ENCODE results near the gene CNOT9.

Gene CNOT9

GRCh38 chr2:218642786-218643185 lies 74.1 kb downstream of the CNOT9 start:
- Histone ChIP-seq H3K27me3 (no peaks in the 10 kb centered on the region), H3K9me3 (no peaks in the 10 kb centered on the region), H3K4me3 (ENCODE audit: low read depth in 1 of 2, low read length in 1 of 2) (no peak overlapping the region), H3K36me3 (peaks cover 90% of the 10 kb centered on the region), H3K27ac (no peak overlapping the region), H3K4me1 (ENCODE audit: control insufficient read depth in 1 of 2, insufficient read depth in 1 of 2, low read depth in 1 of 2, low read length in 1 of 2) (no peaks in the 10 kb centered on the region)
- no peak for TF ChIP-seq CTCF (IDR thresholded peaks at IDR 0.05)

GRCh38 chr2:218643751-218644310 lies 75.2 kb downstream of the CNOT9 start:
- no peak for TF ChIP-seq CTCF (IDR thresholded peaks at IDR 0.05)
- no peak overlapping the region for H3K27ac ChIP-seq
- no peaks in the 10 kb centered on the region for H3K4me1 ChIP-seq (ENCODE audit: control insufficient read depth in 1 of 2, insufficient read depth in 1 of 2, low read depth in 1 of 2, low read length in 1 of 2)
- H3K9me3 ChIP-seq = no peaks in the 10 kb centered on the region
- H3K4me3 ChIP-seq (ENCODE audit: low read depth in 1 of 2, low read length in 1 of 2) = no peak overlapping the region
- peaks cover 90% of the 10 kb centered on the region for H3K36me3 ChIP-seq
- no peaks in the 10 kb centered on the region for H3K27me3 ChIP-seq

- TF ChIP-seq CTCF (IDR thresholded peaks at IDR 0.05) = no peak
- Histone ChIP-seq H3K27me3 (no peaks in the 10 kb centered on the region), H3K27ac (no peak overlapping the region), H3K4me3 (ENCODE audit: low read depth in 1 of 2, low read length in 1 of 2) (no peak overlapping the region), H3K9me3 (no peaks in the 10 kb centered on the region), H3K36me3 (peaks cover 90% of the 10 kb centered on the region), H3K4me1 (ENCODE audit: control insufficient read depth in 1 of 2, insufficient read depth in 1 of 2, low read depth in 1 of 2, low read length in 1 of 2) (no peaks in the 10 kb centered on the region)
These were observed 76.1 kb downstream of the CNOT9 start for GRCh38 chr2:218644721-218645120.

- Histone ChIP-seq H3K27me3 (no peaks in the 10 kb centered on the region), H3K36me3 (peaks cover 92% of the 10 kb centered on the region), H3K4me3 (ENCODE audit: low read depth in 1 of 2, low read length in 1 of 2) (no peak overlapping the region), H3K9me3 (no peaks in the 10 kb centered on the region), H3K27ac (no peak overlapping the region), H3K4me1 (ENCODE audit: control insufficient read depth in 1 of 2, insufficient read depth in 1 of 2, low read depth in 1 of 2, low read length in 1 of 2) (no peaks in the 10 kb centered on the region)
- TF ChIP-seq CTCF (IDR thresholded peaks at IDR 0.05) = no peak
These were observed 76.5 kb downstream of the CNOT9 start for GRCh38 chr2:218645126-218645525.

All from neutrophil (primary cell).